WTC11 (cell line): ENCODE data around the gene HPS1. TPM values are rescaled to one million over a fixed set of nuclear protein-coding genes. Genes with fewer than 3 reads are reported as not detected.

Experiments used
- ATAC-seq: fragments of 200-7000 bp; cut with Tn5 transposase; 2 replicates; pipeline ENCODE4 v1.10.0; 2021; ENCODE audit warnings: mild to moderate bottlenecking, moderate library complexity
- CTCF ChIA-PET: fragments of 300-600 bp; sonication (Branson Sonifier 250); formaldehyde crosslinking; loops from one replicate; lab custom pipeline; 2021; ENCODE audit warnings: antibody characterized with exemption; lab: Charles Lee
- POLR2A ChIA-PET: fragments of 350-600 bp; sonication (Branson Sonifier 250); formaldehyde crosslinking; loops from one replicate; lab custom pipeline; 2021; ENCODE audit warnings: antibody characterized with exemption; lab: Charles Lee
- DNase-seq: peaks from one replicate; pipeline ENCODE4 v3.0.0; 2021; ENCODE audit warnings: low spot score
- H3K27ac Mint-ChIP-seq: 2 replicates; pipeline ENCODE4 v1.8.0; 2021; ENCODE audit warnings: mixed read lengths
- H3K27me3 Mint-ChIP-seq: 2 replicates; pipeline ENCODE4 v1.8.0; 2021; ENCODE audit warnings: low read depth, mild to moderate bottlenecking, moderate library complexity, mixed read lengths
- H3K36me3 Mint-ChIP-seq: 2 replicates; pipeline ENCODE4 v1.8.0; 2021; ENCODE audit warnings: mixed read lengths
- H3K4me1 Mint-ChIP-seq: 2 replicates; pipeline ENCODE4 v1.8.0; 2022; ENCODE audit warnings: mixed read lengths
- H3K4me3 Mint-ChIP-seq: 2 replicates; pipeline ENCODE4 v1.8.0; 2021; ENCODE audit warnings: mild to moderate bottlenecking, moderate library complexity, mixed read lengths
- H3K9me3 Mint-ChIP-seq: 2 replicates; pipeline ENCODE4 v1.8.0; 2021; ENCODE audit warnings: mixed read lengths
- CREM ChIP-seq: sonication (generic); formaldehyde crosslinking; IDR thresholded peaks from 2 replicates; pipeline ENCODE4 v1.8.1; 2022; ENCODE audit warnings: mild to moderate bottlenecking, missing genetic modification reagents, moderate library complexity
- FOXP1 ChIP-seq: sonication (generic); formaldehyde crosslinking; IDR thresholded peaks from 2 replicates; pipeline ENCODE4 v1.8.0; 2022; ENCODE audit warnings: missing genetic modification reagents, mild to moderate bottlenecking, moderate library complexity, borderline replicate concordance
- GTF2I ChIP-seq: fragments of 250-450 bp; sonication (Bioruptor Pico); conservative IDR thresholded peaks from 2 replicates; pipeline ENCODE4 v1.4.0; 2021; ENCODE audit warnings: mild to moderate bottlenecking
- NFYB ChIP-seq: sonication (generic); formaldehyde crosslinking; conservative IDR thresholded peaks from 2 replicates; pipeline ENCODE4 v1.8.0; 2022; ENCODE audit warnings: low read depth, missing genetic modification reagents
- RELA ChIP-seq: sonication (generic); formaldehyde crosslinking; IDR thresholded peaks from 2 replicates; pipeline ENCODE4 v1.8.1; 2022; ENCODE audit warnings: missing genetic modification reagents, mild to moderate bottlenecking, borderline replicate concordance
- TCF7 ChIP-seq: sonication (generic); formaldehyde crosslinking; IDR thresholded peaks from 2 replicates; pipeline ENCODE4 v1.8.0; 2022; ENCODE audit warnings: mild to moderate bottlenecking, low read depth, missing genetic modification reagents, moderate library complexity
- TP53 ChIP-seq: sonication (generic); formaldehyde crosslinking; IDR thresholded peaks from 2 replicates; pipeline ENCODE4 v1.8.1; 2023; ENCODE audit warnings: mild to moderate bottlenecking, missing genetic modification reagents
- ZNF416 ChIP-seq: fragments of 250-450 bp; sonication (Bioruptor Pico); IDR thresholded peaks from 2 replicates; pipeline ENCODE4 v1.9.0; 2021; ENCODE audit warnings: mild to moderate bottlenecking, inconsistent platforms
- total RNA-seq: library from RNA; stranded (reverse); gene quantifications from 3 replicates; pipeline ENCODE4 v1.2.3, GENCODE V29; 2021
- TF ChIP-seq, protein P1 (sequence below): fragments of 250-450 bp; sonication (Bioruptor Pico); IDR thresholded peaks from 2 replicates; pipeline ENCODE4 v1.9.0; 2021; ENCODE audit warnings: moderate library complexity, mild to moderate bottlenecking, inconsistent platforms, borderline replicate concordance
- TF ChIP-seq, protein P2 (sequence below): sonication (generic); formaldehyde crosslinking; IDR thresholded peaks from 2 replicates; pipeline ENCODE4 v1.8.0; 2022; ENCODE audit warnings: mild to moderate bottlenecking, missing genetic modification reagents
- TF ChIP-seq, protein P3 (sequence below): sonication (generic); formaldehyde crosslinking; IDR thresholded peaks from 2 replicates; pipeline ENCODE4 v1.8.0; 2022; ENCODE audit warnings: mild to moderate bottlenecking, missing genetic modification reagents
- TF ChIP-seq, protein P4 (sequence below): fragments of 250-450 bp; sonication (Bioruptor Pico); IDR thresholded peaks from 2 replicates; pipeline ENCODE4 v1.9.0; 2021; ENCODE audit warnings: mild to moderate bottlenecking, borderline replicate concordance
- TF ChIP-seq, protein P5 (sequence below): fragments of 250-450 bp; sonication (Bioruptor Pico); IDR thresholded peaks from 2 replicates; pipeline ENCODE4 v2.1.2; 2022; ENCODE audit warnings: mild to moderate bottlenecking, moderate library complexity
- TF ChIP-seq, protein P6 (sequence below): sonication (generic); formaldehyde crosslinking; conservative IDR thresholded peaks from 2 replicates; pipeline ENCODE4 v1.8.1; 2023; ENCODE audit warnings: mild to moderate bottlenecking, low read depth, missing genetic modification reagents, moderate library complexity
- TF ChIP-seq, protein P7 (sequence below): sonication (generic); formaldehyde crosslinking; IDR thresholded peaks from 2 replicates; pipeline ENCODE4 v1.8.1; 2023; ENCODE audit warnings: mild to moderate bottlenecking, missing genetic modification reagents, borderline replicate concordance

The HPS1 gene
- total RNA-seq, 1 experiment from 2014 or later: 49.3 TPM

DNA sequence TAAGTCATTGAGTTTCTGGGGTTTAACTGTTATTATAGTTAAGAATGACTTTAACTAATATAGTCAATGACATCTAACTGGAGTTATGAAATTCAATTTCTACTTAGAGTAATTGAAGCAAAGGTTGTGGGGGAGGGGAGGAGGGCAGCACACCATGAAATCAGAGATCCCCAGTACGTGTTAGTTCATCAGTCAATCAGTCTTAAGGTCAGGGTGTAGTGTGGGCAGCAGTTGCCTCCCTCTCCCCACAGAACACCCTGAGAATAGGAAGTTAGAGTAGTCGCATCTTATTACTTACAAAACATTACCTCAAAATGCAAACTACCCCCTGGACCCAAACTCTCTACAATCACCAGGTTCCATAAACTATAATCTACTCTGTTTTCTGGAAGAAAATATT is 7.0 kb upstream of the HPS1 start:
- Mint-ChIP-seq H3K9me3 (no peaks in the 10 kb centered on the region), H3K4me1 (peaks cover 44% of the 10 kb centered on the region), H3K4me3 (no peak overlapping the region), H3K27ac (no peak overlapping the region), H3K27me3 (no peaks in the 10 kb centered on the region; the same call in 1 of the 2 replicates), H3K36me3 (no peaks in the 10 kb centered on the region)
- POLR2A ChIA-PET: no interaction called here
- CTCF ChIA-PET: interaction anchor here (0.6 kb wide), 1 partner anchor 283 kb away, joined by 4 read pairs; no protein-coding TSS in a partner anchor
- no peak for ATAC-seq
- TF ChIP-seq FOXP1 (CRISPR knock-in tag): no peak
- TF ChIP-seq RELA: no peak
- TF ChIP-seq, protein P1, sequence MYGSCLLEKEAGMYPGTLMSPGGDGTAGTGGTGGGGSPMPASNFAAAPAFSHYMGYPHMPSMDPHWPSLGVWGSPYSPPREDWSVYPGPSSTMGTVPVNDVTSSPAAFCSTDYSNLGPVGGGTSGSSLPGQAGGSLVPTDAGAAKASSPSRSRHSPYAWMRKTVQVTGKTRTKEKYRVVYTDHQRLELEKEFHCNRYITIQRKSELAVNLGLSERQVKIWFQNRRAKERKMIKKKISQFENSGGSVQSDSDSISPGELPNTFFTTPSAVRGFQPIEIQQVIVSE (CRISPR knock-in tag): no peak
- TF ChIP-seq GTF2I (CRISPR knock-in tag): no peak
- TF ChIP-seq, protein P2, sequence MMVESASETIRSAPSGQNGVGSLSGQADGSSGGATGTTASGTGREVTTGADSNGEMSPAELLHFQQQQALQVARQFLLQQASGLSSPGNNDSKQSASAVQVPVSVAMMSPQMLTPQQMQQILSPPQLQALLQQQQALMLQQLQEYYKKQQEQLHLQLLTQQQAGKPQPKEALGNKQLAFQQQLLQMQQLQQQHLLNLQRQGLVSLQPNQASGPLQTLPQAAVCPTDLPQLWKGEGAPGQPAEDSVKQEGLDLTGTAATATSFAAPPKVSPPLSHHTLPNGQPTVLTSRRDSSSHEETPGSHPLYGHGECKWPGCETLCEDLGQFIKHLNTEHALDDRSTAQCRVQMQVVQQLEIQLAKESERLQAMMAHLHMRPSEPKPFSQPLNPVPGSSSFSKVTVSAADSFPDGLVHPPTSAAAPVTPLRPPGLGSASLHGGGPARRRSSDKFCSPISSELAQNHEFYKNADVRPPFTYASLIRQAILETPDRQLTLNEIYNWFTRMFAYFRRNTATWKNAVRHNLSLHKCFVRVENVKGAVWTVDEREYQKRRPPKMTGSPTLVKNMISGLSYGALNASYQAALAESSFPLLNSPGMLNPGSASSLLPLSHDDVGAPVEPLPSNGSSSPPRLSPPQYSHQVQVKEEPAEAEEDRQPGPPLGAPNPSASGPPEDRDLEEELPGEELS (CRISPR knock-in tag): no peak
- no peak for TF ChIP-seq TCF7 (CRISPR knock-in tag)
- TF ChIP-seq ZNF416 (CRISPR knock-in tag): no peak
- TF ChIP-seq, all 79 proteins: peak for 0
- DNase-seq: no peak

DNA sequence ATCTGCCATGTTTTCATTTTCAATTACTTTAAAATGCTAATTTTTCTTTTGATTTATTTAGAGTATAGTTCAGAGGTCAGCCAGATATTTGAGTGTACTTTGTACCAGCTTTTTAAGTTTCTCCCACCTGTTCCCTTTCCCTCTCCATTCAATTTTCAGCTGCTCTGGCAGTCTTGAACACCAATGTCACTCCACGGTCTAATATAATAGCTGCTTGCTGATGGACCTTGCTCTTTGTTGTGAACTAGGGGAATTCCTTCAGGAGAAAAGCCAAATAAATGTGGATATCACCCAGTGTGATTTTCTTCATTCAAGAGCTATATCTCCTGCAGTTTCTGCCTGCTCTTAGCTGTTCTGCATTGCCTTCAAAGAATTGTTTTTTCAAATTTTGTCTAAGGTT is 3.9 kb upstream of the HPS1 start:
- POLR2A ChIA-PET: interaction anchor here (0.6 kb wide), 1 partner anchor 622 kb away, joined by 9 read pairs; no protein-coding TSS in a partner anchor
- no peak overlapping the region for H3K27ac Mint-ChIP-seq
- CTCF ChIA-PET: interaction anchor here (1.0 kb wide), 1 partner anchor 16 kb away, joined by 3 read pairs; no protein-coding TSS in a partner anchor
- H3K9me3 Mint-ChIP-seq: no peaks in the 10 kb centered on the region
- peaks cover 21% of the 10 kb centered on the region for H3K4me1 Mint-ChIP-seq
- DNase-seq (no peak), ATAC-seq (no peak)
- H3K4me3 Mint-ChIP-seq: no peak overlapping the region
- no peaks in the 10 kb centered on the region for H3K27me3 Mint-ChIP-seq
- H3K36me3 Mint-ChIP-seq: no peaks in the 10 kb centered on the region
- TF ChIP-seq, protein P3, sequence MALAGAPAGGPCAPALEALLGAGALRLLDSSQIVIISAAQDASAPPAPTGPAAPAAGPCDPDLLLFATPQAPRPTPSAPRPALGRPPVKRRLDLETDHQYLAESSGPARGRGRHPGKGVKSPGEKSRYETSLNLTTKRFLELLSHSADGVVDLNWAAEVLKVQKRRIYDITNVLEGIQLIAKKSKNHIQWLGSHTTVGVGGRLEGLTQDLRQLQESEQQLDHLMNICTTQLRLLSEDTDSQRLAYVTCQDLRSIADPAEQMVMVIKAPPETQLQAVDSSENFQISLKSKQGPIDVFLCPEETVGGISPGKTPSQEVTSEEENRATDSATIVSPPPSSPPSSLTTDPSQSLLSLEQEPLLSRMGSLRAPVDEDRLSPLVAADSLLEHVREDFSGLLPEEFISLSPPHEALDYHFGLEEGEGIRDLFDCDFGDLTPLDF: no peak
- TF ChIP-seq, protein P4, sequence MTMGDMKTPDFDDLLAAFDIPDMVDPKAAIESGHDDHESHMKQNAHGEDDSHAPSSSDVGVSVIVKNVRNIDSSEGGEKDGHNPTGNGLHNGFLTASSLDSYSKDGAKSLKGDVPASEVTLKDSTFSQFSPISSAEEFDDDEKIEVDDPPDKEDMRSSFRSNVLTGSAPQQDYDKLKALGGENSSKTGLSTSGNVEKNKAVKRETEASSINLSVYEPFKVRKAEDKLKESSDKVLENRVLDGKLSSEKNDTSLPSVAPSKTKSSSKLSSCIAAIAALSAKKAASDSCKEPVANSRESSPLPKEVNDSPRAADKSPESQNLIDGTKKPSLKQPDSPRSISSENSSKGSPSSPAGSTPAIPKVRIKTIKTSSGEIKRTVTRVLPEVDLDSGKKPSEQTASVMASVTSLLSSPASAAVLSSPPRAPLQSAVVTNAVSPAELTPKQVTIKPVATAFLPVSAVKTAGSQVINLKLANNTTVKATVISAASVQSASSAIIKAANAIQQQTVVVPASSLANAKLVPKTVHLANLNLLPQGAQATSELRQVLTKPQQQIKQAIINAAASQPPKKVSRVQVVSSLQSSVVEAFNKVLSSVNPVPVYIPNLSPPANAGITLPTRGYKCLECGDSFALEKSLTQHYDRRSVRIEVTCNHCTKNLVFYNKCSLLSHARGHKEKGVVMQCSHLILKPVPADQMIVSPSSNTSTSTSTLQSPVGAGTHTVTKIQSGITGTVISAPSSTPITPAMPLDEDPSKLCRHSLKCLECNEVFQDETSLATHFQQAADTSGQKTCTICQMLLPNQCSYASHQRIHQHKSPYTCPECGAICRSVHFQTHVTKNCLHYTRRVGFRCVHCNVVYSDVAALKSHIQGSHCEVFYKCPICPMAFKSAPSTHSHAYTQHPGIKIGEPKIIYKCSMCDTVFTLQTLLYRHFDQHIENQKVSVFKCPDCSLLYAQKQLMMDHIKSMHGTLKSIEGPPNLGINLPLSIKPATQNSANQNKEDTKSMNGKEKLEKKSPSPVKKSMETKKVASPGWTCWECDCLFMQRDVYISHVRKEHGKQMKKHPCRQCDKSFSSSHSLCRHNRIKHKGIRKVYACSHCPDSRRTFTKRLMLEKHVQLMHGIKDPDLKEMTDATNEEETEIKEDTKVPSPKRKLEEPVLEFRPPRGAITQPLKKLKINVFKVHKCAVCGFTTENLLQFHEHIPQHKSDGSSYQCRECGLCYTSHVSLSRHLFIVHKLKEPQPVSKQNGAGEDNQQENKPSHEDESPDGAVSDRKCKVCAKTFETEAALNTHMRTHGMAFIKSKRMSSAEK (CRISPR knock-in tag): no peak
- TF ChIP-seq, protein P5, sequence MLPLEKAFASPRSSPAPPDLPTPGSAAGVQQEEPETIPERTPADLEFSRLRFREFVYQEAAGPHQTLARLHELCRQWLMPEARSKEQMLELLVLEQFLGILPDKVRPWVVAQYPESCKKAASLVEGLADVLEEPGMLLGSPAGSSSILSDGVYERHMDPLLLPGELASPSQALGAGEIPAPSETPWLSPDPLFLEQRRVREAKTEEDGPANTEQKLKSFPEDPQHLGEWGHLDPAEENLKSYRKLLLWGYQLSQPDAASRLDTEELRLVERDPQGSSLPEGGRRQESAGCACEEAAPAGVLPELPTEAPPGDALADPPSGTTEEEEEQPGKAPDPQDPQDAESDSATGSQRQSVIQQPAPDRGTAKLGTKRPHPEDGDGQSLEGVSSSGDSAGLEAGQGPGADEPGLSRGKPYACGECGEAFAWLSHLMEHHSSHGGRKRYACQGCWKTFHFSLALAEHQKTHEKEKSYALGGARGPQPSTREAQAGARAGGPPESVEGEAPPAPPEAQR (CRISPR knock-in tag): no peak
- TF ChIP-seq, protein P6, sequence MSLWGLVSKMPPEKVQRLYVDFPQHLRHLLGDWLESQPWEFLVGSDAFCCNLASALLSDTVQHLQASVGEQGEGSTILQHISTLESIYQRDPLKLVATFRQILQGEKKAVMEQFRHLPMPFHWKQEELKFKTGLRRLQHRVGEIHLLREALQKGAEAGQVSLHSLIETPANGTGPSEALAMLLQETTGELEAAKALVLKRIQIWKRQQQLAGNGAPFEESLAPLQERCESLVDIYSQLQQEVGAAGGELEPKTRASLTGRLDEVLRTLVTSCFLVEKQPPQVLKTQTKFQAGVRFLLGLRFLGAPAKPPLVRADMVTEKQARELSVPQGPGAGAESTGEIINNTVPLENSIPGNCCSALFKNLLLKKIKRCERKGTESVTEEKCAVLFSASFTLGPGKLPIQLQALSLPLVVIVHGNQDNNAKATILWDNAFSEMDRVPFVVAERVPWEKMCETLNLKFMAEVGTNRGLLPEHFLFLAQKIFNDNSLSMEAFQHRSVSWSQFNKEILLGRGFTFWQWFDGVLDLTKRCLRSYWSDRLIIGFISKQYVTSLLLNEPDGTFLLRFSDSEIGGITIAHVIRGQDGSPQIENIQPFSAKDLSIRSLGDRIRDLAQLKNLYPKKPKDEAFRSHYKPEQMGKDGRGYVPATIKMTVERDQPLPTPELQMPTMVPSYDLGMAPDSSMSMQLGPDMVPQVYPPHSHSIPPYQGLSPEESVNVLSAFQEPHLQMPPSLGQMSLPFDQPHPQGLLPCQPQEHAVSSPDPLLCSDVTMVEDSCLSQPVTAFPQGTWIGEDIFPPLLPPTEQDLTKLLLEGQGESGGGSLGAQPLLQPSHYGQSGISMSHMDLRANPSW: no peak
- TF ChIP-seq, protein P2 (CRISPR knock-in tag): no peak
- no peak for TF ChIP-seq TP53
- TF ChIP-seq, protein P7, sequence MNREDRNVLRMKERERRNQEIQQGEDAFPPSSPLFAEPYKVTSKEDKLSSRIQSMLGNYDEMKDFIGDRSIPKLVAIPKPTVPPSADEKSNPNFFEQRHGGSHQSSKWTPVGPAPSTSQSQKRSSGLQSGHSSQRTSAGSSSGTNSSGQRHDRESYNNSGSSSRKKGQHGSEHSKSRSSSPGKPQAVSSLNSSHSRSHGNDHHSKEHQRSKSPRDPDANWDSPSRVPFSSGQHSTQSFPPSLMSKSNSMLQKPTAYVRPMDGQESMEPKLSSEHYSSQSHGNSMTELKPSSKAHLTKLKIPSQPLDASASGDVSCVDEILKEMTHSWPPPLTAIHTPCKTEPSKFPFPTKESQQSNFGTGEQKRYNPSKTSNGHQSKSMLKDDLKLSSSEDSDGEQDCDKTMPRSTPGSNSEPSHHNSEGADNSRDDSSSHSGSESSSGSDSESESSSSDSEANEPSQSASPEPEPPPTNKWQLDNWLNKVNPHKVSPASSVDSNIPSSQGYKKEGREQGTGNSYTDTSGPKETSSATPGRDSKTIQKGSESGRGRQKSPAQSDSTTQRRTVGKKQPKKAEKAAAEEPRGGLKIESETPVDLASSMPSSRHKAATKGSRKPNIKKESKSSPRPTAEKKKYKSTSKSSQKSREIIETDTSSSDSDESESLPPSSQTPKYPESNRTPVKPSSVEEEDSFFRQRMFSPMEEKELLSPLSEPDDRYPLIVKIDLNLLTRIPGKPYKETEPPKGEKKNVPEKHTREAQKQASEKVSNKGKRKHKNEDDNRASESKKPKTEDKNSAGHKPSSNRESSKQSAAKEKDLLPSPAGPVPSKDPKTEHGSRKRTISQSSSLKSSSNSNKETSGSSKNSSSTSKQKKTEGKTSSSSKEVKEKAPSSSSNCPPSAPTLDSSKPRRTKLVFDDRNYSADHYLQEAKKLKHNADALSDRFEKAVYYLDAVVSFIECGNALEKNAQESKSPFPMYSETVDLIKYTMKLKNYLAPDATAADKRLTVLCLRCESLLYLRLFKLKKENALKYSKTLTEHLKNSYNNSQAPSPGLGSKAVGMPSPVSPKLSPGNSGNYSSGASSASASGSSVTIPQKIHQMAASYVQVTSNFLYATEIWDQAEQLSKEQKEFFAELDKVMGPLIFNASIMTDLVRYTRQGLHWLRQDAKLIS: no peak
- no peak for TF ChIP-seq NFYB
- TF ChIP-seq CREM (CRISPR knock-in tag): no peak
